ENCODE data around the gene OSCP1. TPM values are rescaled to one million over a fixed set of nuclear protein-coding genes. Genes with fewer than 3 reads are reported as not detected.

The OSCP1 gene
- total RNA-seq, 1 donor from 2014 or later = 0.82 TPM

DNA sequence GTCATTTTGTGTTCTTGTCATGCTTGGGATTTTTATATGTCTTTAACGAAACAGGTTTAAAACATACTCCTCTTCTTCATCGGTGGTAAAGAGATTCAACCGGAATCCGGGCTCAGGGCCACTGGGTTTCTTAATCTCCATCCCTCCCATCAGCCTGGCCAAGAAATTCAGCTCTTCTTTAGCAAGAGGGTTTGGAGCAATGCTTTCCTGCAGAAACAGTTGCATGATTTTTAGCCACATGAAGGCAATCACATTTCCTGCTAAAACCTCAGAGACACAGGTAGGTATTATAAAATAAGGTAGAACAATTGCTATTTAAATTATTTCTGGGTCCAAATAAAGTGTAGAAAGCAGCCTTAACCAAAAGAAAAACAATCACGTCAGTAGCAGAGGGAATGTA is 29.8 kb downstream of the OSCP1 start:
- Mint-ChIP-seq H3K9me3 (no peaks in the 10 kb centered on the region), H3K27ac (peak overlapping the region; percentile 64), H3K4me1 (peaks cover 10% of the 10 kb centered on the region), H3K27me3 (no peaks in the 10 kb centered on the region), H3K36me3 (ENCODE audit: low read depth) (no peaks in the 10 kb centered on the region), H3K4me3 (peak overlapping the region; percentile 26)
- intact Hi-C loops (cut with micrococcal nuclease) = loop anchor here (1.0 to 5.0 kb wide), 5 partner anchors 34 to 323 kb away; partner anchors contain the start of genes SH3D21 and TRAPPC3
- DNase-seq = no peak

DNA sequence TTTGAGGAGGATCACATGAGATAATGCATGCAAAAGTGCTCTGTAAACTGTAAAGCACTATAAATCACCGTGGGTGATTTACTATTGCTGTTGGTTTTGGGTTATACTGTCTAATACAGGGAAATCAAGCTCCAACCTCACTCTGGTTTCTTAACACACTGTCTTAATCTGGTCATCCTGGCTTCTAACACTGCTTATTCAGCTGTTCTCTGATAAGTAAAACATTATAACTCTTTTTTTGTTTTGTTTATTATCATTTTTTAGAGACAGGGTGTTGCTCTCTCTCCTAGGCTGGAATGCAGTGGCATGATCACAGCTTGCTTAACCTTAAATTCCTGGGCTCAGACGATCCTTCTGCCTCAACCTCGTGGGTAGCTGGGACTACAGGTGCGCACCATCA is 30.7 kb downstream of the OSCP1 start:
- no peaks in the 10 kb centered on the region for H3K27me3 Mint-ChIP-seq
- DNase-seq = no peak
- no peaks in the 10 kb centered on the region for H3K9me3 Mint-ChIP-seq
- intact Hi-C loops (cut with micrococcal nuclease) = no loop called here
- no peak overlapping the region for H3K4me3 Mint-ChIP-seq
- no peak overlapping the region for H3K27ac Mint-ChIP-seq
- H3K36me3 Mint-ChIP-seq (ENCODE audit: low read depth) = no peaks in the 10 kb centered on the region
- peaks cover 10% of the 10 kb centered on the region for H3K4me1 Mint-ChIP-seq

GRCh38 chr1:36419140-36419539 is 31.1 kb downstream of the OSCP1 start:
- H3K36me3 Mint-ChIP-seq (ENCODE audit: low read depth) = no peaks in the 10 kb centered on the region
- no peaks in the 10 kb centered on the region for H3K9me3 Mint-ChIP-seq
- no peak overlapping the region for H3K27ac Mint-ChIP-seq
- DNase-seq = no peak
- intact Hi-C loops (cut with micrococcal nuclease) = no loop called here
- H3K4me1 Mint-ChIP-seq = peaks cover 10% of the 10 kb centered on the region
- no peaks in the 10 kb centered on the region for H3K27me3 Mint-ChIP-seq
- H3K4me3 Mint-ChIP-seq = no peak overlapping the region

GRCh38 chr1:36417931-36418330 is 32.3 kb downstream of the OSCP1 start:
- Mint-ChIP-seq H3K4me1 (peaks cover 10% of the 10 kb centered on the region), H3K9me3 (no peaks in the 10 kb centered on the region), H3K27ac (no peak overlapping the region), H3K4me3 (no peak overlapping the region), H3K36me3 (ENCODE audit: low read depth) (no peaks in the 10 kb centered on the region), H3K27me3 (no peaks in the 10 kb centered on the region)
- no peak for DNase-seq
- intact Hi-C loops (cut with micrococcal nuclease) = no loop called here

- Mint-ChIP-seq H3K27me3 (no peaks in the 10 kb centered on the region), H3K9me3 (no peaks in the 10 kb centered on the region), H3K36me3 (ENCODE audit: low read depth) (peaks cover 5% of the 10 kb centered on the region), H3K4me3 (no peak overlapping the region), H3K27ac (no peak overlapping the region), H3K4me1 (peaks cover 19% of the 10 kb centered on the region)
- no peak for DNase-seq
- intact Hi-C loops (cut with micrococcal nuclease) = no loop called here
Measured at GRCh38 chr1:36415661-36416326, 34.5 kb downstream of the OSCP1 start.

- peaks cover 13% of the 10 kb centered on the region for H3K4me1 Mint-ChIP-seq
- H3K27ac Mint-ChIP-seq = no peak overlapping the region
- intact Hi-C loops (cut with micrococcal nuclease) = no loop called here
- no peak overlapping the region for H3K4me3 Mint-ChIP-seq
- no peaks in the 10 kb centered on the region for H3K9me3 Mint-ChIP-seq
- no peak for DNase-seq
- no peaks in the 10 kb centered on the region for H3K27me3 Mint-ChIP-seq
- peaks cover 5% of the 10 kb centered on the region for H3K36me3 Mint-ChIP-seq (ENCODE audit: low read depth)
Measured at GRCh38 chr1:36414384-36414783, 35.9 kb downstream of the OSCP1 start.

DNA sequence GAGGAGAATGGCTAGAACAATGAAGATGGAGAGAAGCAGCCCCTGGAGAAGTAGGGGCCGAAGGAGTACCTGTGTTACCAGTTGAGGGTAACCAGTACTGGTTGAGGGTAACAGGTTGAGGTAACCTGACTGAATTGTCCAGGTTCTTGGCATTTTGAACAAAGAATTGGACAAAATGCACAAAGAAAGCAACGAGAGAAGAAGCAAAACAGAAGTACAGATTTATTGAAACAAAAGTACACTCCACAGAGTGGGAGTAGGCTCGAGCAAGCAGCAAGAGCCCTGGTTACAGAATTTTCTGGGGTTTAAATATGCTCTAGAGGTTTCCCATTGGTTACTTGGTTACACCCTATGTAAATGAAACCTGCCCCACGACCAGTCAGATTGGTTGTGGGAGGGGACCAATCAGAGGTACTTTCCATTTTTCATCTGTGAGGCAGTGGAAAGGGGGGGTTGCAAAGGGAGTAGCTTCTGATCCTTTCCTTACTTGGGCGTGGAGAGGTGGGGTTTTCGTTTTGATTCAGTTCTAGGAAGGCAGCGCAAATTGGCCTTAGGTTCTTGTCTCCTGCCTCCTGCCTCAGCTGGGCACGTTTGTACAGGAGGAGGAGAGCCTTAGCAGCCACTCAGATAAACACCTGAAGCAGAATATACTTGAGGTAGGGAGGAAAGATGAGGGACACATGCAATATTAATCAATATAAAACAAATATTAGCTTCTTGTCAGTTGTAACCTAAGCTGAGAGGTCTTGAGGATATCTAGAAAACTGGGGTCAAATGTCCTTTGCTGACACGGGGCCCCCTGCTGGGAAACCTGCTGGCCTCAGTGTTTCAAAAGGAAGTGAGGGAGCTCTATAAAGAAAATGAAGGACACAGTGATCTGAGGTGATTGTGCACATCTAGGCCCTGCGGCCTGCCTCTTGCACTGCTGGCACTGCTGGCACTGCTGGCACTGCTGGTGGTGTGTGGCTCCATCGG is 38.3 kb downstream of the OSCP1 start:
- peak; percentile 87 for DNase-seq
- no peaks in the 10 kb centered on the region for H3K9me3 Mint-ChIP-seq
- peak overlapping the region; percentile 49 for H3K4me3 Mint-ChIP-seq
- peak overlapping the region; percentile 93 for H3K27ac Mint-ChIP-seq
- H3K27me3 Mint-ChIP-seq = no peaks in the 10 kb centered on the region
- peaks cover 13% of the 10 kb centered on the region for H3K4me1 Mint-ChIP-seq
- intact Hi-C loops (cut with micrococcal nuclease) = no loop called here
- peaks cover 5% of the 10 kb centered on the region for H3K36me3 Mint-ChIP-seq (ENCODE audit: low read depth)

DNA sequence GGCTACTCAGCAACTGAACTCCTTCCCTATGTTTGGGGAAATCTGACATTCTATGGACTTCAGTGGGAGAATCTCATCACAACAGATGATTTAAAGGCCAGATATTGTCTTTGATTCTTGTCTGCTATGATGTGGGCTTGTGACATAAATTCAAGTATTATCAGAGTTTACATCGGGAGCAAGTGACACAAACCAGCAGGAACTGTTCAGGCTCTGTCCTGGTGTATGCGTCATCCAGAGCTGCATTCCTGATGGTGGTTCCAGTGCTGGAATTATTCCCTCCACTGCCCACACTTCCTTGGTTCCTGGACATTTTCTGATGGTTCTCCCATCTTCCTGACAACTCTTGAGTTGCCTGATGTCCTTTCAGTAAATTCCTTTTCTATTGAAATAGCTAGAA is 41.8 kb downstream of the OSCP1 start:
- peaks cover 5% of the 10 kb centered on the region for H3K36me3 Mint-ChIP-seq (ENCODE audit: low read depth)
- H3K4me3 Mint-ChIP-seq = no peak overlapping the region
- no peaks in the 10 kb centered on the region for H3K9me3 Mint-ChIP-seq
- H3K27ac Mint-ChIP-seq = no peak overlapping the region
- H3K4me1 Mint-ChIP-seq = peaks cover 13% of the 10 kb centered on the region
- DNase-seq = no peak
- intact Hi-C loops (cut with micrococcal nuclease) = no loop called here
- peaks cover 5% of the 10 kb centered on the region for H3K27me3 Mint-ChIP-seq

DNA sequence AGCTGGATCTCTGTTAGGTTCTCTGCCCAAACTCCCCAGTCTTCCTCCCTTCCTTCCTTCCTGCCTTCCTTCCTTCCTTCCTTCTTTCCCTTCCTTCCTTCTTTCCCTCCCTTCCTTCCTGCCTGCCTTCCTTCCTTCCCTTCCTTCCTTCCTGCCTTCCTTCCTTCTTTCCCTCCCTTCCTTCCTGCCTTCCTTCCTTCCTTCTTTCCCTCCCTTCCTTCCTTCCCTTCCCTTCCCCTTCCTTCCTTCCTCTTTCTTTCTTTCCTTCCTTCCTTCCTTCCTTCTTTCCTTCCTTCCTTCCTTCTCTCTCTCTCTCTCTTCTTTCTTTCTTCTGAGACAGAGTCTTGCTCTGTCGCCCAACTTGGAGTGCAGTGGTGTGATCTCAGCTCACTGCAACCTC is 43.8 kb downstream of the OSCP1 start:
- Mint-ChIP-seq H3K27me3 (peaks cover 5% of the 10 kb centered on the region), H3K36me3 (ENCODE audit: low read depth) (peaks cover under 1% of the 10 kb centered on the region), H3K4me1 (peaks cover under 1% of the 10 kb centered on the region), H3K9me3 (no peaks in the 10 kb centered on the region), H3K27ac (no peak overlapping the region), H3K4me3 (no peak overlapping the region)
- intact Hi-C loops (cut with micrococcal nuclease) = no loop called here
- no peak for DNase-seq

GRCh38 chr1:36402504-36402890 is 47.8 kb downstream of the OSCP1 start:
- Mint-ChIP-seq H3K4me3 (no peak overlapping the region), H3K27me3 (peaks cover 5% of the 10 kb centered on the region), H3K9me3 (no peaks in the 10 kb centered on the region), H3K36me3 (ENCODE audit: low read depth) (no peaks in the 10 kb centered on the region), H3K4me1 (peaks cover 9% of the 10 kb centered on the region), H3K27ac (no peak overlapping the region)
- DNase-seq = no peak
- intact Hi-C loops (cut with micrococcal nuclease) = no loop called here

- Mint-ChIP-seq H3K4me1 (peaks cover 12% of the 10 kb centered on the region), H3K27ac (no peak overlapping the region), H3K36me3 (ENCODE audit: low read depth) (no peaks in the 10 kb centered on the region), H3K9me3 (no peaks in the 10 kb centered on the region), H3K27me3 (peaks cover 5% of the 10 kb centered on the region), H3K4me3 (no peak overlapping the region)
- intact Hi-C loops (cut with micrococcal nuclease) = no loop called here
- no peak for DNase-seq
Measured at GRCh38 chr1:36401602-36402503, 48.4 kb downstream of the OSCP1 start.

GRCh38 chr1:36400825-36401601 is 49.2 kb downstream of the OSCP1 start:
- H3K4me3 Mint-ChIP-seq = peak overlapping the region; percentile 4

DNA sequence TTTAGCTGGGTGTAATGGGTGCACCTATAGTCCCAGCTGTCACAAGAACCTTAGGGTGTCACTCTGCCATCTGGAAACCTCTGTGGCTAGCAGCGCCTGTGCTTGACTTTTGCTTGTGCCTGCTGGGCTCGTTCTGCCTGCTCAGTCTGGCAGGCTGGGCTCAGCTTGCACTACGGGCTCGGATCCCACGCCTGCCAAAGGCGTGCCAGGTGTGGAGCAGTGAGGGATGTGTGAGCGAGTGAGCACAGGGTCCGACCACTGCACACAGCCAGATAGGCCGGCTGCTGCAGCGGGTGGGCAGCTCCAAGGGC is 49.8 kb downstream of the OSCP1 start:
- intact Hi-C loops (cut with micrococcal nuclease) = no loop called here
- no peak for DNase-seq
- peaks cover 5% of the 10 kb centered on the region for H3K27me3 Mint-ChIP-seq
- H3K9me3 Mint-ChIP-seq = no peaks in the 10 kb centered on the region
- peaks cover 19% of the 10 kb centered on the region for H3K4me1 Mint-ChIP-seq
- peaks cover 2% of the 10 kb centered on the region for H3K36me3 Mint-ChIP-seq (ENCODE audit: low read depth)
- no peak overlapping the region for H3K4me3 Mint-ChIP-seq
- no peak overlapping the region for H3K27ac Mint-ChIP-seq

More at GRCh38 chr1:36400825-36401601, 49.2 kb downstream of the OSCP1 start:
- Mint-ChIP-seq H3K4me1 (peaks cover 19% of the 10 kb centered on the region), H3K27me3 (peaks cover 5% of the 10 kb centered on the region), H3K27ac (peak overlapping the region; percentile 32), H3K9me3 (no peaks in the 10 kb centered on the region), H3K36me3 (ENCODE audit: low read depth) (peaks cover 2% of the 10 kb centered on the region)
- no peak for DNase-seq
- intact Hi-C loops (cut with micrococcal nuclease) = no loop called here
